ENCODE results near the gene THAP7. TPM values are rescaled to one million over a fixed set of nuclear protein-coding genes. Genes with fewer than 3 reads are reported as not detected.

Gene THAP7
- total and polyA plus RNA-seq, 9 of the 15 experiments (the other 6 are each of a cell fraction or from before 2014, with no cell fraction given) = 7.9 to 263 (median 84.1) TPM

GRCh38 chr22:20956258-20957101 is 45.4 kb downstream of the THAP7 start (continued):
- TF ChIP-seq, protein P1, sequence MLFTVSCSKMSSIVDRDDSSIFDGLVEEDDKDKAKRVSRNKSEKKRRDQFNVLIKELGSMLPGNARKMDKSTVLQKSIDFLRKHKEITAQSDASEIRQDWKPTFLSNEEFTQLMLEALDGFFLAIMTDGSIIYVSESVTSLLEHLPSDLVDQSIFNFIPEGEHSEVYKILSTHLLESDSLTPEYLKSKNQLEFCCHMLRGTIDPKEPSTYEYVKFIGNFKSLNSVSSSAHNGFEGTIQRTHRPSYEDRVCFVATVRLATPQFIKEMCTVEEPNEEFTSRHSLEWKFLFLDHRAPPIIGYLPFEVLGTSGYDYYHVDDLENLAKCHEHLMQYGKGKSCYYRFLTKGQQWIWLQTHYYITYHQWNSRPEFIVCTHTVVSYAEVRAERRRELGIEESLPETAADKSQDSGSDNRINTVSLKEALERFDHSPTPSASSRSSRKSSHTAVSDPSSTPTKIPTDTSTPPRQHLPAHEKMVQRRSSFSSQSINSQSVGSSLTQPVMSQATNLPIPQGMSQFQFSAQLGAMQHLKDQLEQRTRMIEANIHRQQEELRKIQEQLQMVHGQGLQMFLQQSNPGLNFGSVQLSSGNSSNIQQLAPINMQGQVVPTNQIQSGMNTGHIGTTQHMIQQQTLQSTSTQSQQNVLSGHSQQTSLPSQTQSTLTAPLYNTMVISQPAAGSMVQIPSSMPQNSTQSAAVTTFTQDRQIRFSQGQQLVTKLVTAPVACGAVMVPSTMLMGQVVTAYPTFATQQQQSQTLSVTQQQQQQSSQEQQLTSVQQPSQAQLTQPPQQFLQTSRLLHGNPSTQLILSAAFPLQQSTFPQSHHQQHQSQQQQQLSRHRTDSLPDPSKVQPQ (CRISPR knock-in tag; IDR thresholded peaks at IDR 0.05; ENCODE audit: borderline replicate concordance) = no peak
- TF ChIP-seq HDAC3 (IDR thresholded peaks at IDR 0.05; ENCODE audit: borderline replicate concordance, partially characterized antibody) (no peak), XRCC5 (IDR thresholded peaks at IDR 0.05; ENCODE audit: low read depth, low read length) (0 out of 2 replicates have a peak, but pooled peaks have one; percentile 9), KDM4B (IDR thresholded peaks at IDR 0.05; ENCODE audit: borderline replicate concordance in 2 of 2, low read depth in 1 of 2) (0 out of 4 replicates have a peak, but pooled peaks of 1 of the 2 experiments have one; percentile 81), MED1 (CRISPR knock-in tag; IDR thresholded peaks at IDR 0.05; ENCODE audit: borderline replicate concordance) (0 out of 2 replicates have a peak, but pooled peaks have one; percentile 37), KLF10 (CRISPR knock-in tag; IDR thresholded peaks at IDR 0.05) (peak; percentile 33; the same call in 1 of the 2 replicates), CC2D1A (IDR thresholded peaks at IDR 0.05) (no peak), ZNF311 (CRISPR knock-in tag; IDR thresholded peaks at IDR 0.05) (no peak), POLR2B (IDR thresholded peaks at IDR 0.05; ENCODE audit: low read depth, partially characterized antibody) (no peak), HIVEP1 (CRISPR knock-in tag; IDR thresholded peaks at IDR 0.05) (no peak), DPF2 (IDR thresholded peaks at IDR 0.05) (no peak), SETDB1 (IDR thresholded peaks at IDR 0.05; ENCODE audit: low read length) (peak; percentile 41), EP300 (IDR thresholded peaks at IDR 0.05; ENCODE audit: low read length) (no peak), HDAC2 (IDR thresholded peaks at IDR 0.05) (0 out of 2 replicates have a peak, but pooled peaks have one; percentile 17), ILK (tag; IDR thresholded peaks at IDR 0.05; ENCODE audit: borderline replicate concordance, low read depth) (no peak), L3MBTL2 (IDR thresholded peaks at IDR 0.05) (no peak), HMGN3 (IDR thresholded peaks at IDR 0.05; ENCODE audit: borderline replicate concordance, extremely low read depth, insufficient read length, low read depth, low read length) (peak; percentile 34), ZBTB8A (IDR thresholded peaks at IDR 0.05; ENCODE audit: partially characterized antibody) (no peak), ZNF3 (CRISPR knock-in tag; IDR thresholded peaks at IDR 0.05) (no peak)
- TF ChIP-seq, protein P2, sequence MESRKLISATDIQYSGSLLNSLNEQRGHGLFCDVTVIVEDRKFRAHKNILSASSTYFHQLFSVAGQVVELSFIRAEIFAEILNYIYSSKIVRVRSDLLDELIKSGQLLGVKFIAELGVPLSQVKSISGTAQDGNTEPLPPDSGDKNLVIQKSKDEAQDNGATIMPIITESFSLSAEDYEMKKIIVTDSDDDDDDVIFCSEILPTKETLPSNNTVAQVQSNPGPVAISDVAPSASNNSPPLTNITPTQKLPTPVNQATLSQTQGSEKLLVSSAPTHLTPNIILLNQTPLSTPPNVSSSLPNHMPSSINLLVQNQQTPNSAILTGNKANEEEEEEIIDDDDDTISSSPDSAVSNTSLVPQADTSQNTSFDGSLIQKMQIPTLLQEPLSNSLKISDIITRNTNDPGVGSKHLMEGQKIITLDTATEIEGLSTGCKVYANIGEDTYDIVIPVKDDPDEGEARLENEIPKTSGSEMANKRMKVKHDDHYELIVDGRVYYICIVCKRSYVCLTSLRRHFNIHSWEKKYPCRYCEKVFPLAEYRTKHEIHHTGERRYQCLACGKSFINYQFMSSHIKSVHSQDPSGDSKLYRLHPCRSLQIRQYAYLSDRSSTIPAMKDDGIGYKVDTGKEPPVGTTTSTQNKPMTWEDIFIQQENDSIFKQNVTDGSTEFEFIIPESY (CRISPR knock-in tag; IDR thresholded peaks at IDR 0.05) = peak; percentile 96
- TF ChIP-seq, protein P3, sequence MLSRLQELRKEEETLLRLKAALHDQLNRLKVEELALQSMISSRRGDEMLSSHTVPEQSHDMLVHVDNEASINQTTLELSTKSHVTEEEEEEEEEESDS (CRISPR knock-in tag; IDR thresholded peaks at IDR 0.05) = no peak
- TF ChIP-seq, protein P4, sequence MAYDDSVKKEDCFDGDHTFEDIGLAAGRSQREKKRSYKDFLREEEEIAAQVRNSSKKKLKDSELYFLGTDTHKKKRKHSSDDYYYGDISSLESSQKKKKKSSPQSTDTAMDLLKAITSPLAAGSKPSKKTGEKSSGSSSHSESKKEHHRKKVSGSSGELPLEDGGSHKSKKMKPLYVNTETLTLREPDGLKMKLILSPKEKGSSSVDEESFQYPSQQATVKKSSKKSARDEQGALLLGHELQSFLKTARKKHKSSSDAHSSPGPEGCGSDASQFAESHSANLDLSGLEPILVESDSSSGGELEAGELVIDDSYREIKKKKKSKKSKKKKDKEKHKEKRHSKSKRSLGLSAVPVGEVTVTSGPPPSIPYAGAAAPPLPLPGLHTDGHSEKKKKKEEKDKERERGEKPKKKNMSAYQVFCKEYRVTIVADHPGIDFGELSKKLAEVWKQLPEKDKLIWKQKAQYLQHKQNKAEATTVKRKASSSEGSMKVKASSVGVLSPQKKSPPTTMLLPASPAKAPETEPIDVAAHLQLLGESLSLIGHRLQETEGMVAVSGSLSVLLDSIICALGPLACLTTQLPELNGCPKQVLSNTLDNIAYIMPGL (CRISPR knock-in tag; IDR thresholded peaks at IDR 0.05) = 0 out of 2 replicates have a peak, but pooled peaks have one; percentile 33
